Measurements from ENCODE around the gene CDH4. TPM values are rescaled to one million over a fixed set of nuclear protein-coding genes. Genes with fewer than 3 reads are reported as not detected.
"Not testable (repeated sequence)": the region's sequence is repeated elsewhere in the genome, so short reads cannot be mapped to it uniquely, and the experiment has no call there.

CDH4 gene
- total and polyA plus RNA-seq, 9 of the 15 experiments (the other 6 are each of a cell fraction or from before 2014, with no cell fraction given): 0.04 TPM; not detected in 8

DNA sequence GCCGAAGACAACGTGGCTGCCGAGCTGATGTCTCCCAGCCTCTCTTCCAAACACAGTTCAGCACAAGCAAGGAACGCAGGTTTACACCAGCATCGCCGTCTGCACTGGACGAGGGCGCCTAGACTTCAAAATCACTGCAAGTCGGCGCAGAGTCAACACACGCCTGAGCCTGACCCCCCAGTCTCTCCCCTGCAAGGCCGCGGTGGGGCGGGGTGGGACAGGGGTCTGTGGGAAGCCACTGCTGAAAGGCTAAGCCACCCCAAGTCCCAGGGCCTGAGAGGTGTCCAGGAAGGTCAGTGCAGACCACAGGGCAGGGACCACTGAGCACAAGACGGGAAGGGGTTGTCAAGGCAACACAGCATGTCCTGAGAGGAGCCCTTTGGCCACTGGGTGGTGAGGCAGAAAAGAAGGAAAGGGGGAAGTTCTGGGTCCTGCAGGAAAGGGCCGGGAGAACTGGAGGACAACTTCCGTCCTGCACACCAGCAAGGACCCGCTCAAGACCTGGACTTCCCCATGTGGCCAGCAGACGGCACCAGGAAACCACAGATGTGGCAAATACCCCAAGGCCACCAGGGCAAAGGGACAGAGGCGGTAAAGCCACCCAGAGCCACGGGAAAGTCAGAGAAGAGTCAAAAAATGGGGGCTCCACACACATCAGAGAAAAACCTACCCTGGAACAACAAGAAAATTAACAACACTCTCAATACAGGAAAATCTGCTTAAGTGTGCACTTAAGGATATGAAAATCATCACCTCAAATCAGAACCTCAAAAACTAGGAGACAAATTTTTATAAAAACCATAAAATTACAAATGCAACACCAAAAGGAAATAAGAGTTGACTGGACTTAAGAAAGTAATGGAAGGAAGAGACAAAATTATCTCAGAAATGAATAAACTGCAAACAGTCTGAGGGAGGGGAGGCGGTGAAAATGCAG lies 728.9 kb downstream of the CDH4 start (continued):
- TF ChIP-seq, protein P1, sequence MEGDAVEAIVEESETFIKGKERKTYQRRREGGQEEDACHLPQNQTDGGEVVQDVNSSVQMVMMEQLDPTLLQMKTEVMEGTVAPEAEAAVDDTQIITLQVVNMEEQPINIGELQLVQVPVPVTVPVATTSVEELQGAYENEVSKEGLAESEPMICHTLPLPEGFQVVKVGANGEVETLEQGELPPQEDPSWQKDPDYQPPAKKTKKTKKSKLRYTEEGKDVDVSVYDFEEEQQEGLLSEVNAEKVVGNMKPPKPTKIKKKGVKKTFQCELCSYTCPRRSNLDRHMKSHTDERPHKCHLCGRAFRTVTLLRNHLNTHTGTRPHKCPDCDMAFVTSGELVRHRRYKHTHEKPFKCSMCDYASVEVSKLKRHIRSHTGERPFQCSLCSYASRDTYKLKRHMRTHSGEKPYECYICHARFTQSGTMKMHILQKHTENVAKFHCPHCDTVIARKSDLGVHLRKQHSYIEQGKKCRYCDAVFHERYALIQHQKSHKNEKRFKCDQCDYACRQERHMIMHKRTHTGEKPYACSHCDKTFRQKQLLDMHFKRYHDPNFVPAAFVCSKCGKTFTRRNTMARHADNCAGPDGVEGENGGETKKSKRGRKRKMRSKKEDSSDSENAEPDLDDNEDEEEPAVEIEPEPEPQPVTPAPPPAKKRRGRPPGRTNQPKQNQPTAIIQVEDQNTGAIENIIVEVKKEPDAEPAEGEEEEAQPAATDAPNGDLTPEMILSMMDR (IDR thresholded peaks at IDR 0.05 in 2 of 3, conservative IDR thresholded peaks at IDR 0.05 in 1 of 3; ENCODE audit: insufficient read depth in 2 of 3, low read depth in 1 of 3, low read length in 3 of 3): peak; percentile 91 to 97 (median 94)
- TF ChIP-seq CC2D1A (IDR thresholded peaks at IDR 0.05) (peak; percentile 29; the same call in 1 of the 2 replicates), SMC3 (conservative IDR thresholded peaks at IDR 0.05; ENCODE audit: insufficient read depth, low read depth, low read length) (peak; percentile 86)

DNA sequence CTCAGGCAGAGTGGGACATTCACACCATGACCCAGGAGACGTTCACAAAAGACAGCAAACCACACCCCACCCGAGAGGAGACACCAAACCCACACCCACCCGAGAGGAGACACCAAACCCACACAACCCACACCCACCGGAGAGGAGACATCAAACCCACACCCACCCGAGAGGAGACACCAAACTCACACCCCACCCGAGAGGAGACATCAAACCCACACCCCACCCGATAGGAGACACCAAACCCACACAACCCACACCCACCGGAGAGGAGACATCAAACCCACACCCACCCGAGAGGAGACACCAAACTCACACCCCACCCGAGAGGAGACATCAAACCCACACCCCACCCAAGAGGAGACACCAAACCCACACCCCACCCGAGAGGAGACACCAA lies 729.6 kb downstream of the CDH4 start:
- in situ Hi-C loops (cut with MboI); H3K27ac ChIP-seq (ENCODE audit: extremely low read depth, low read depth, low read length); DNase-seq (ENCODE audit: extremely low read depth in 1 of 4, low spot score in 3 of 4); H2AFZ ChIP-seq (ENCODE audit: low read depth, low read length); H3K9me3 ChIP-seq (replicated peaks; ENCODE audit: control insufficient read depth, insufficient read depth, low read depth, low read length); POLR2A ChIA-PET; H3K9me1 ChIP-seq (ENCODE audit: control insufficient read depth, insufficient read depth, low read length); H3K27me3 ChIP-seq (ENCODE audit: control insufficient read depth in 2 of 2, insufficient read depth in 2 of 2, low read length in 2 of 2); H3K4me3 ChIP-seq; H4K20me1 ChIP-seq (replicated peaks; ENCODE audit: control insufficient read depth, insufficient read depth, low read length); H3K9ac ChIP-seq (ENCODE audit: insufficient read depth in 1 of 2, low read depth in 2 of 2, low read length in 2 of 2); CTCF ChIA-PET (ENCODE audit: low intra/inter-chr PET ratio); ATAC-seq; H3K79me2 ChIP-seq (ENCODE audit: control insufficient read depth, insufficient read depth, low read length); BruUV-seq (replicated peaks); H3K4me2 ChIP-seq (ENCODE audit: insufficient read depth, low read length): not testable (repeated sequence)
- 77% methylated on average over 8 of the region's 11 CpGs for WGBS (ENCODE audit: insufficient coverage, low coverage, missing lambda C conversion rate)
- FAIRE-seq: peak; percentile 70
- H3K36me3 ChIP-seq (ENCODE audit: control insufficient read depth, insufficient read depth, low read length): peaks cover 22% of the 10 kb centered on the region; the same call in 2 of the 3 replicates
- peaks cover 0 to 14% of the 10 kb centered on the region in 2 experiments; a peak in 1 of 5 replicates for H3K4me1 ChIP-seq (replicated peaks in 1 of 2; ENCODE audit: control insufficient read depth in 2 of 2, insufficient read depth in 2 of 2, low read length in 2 of 2)
- intact Hi-C loops (cut with micrococcal nuclease): loop anchor here (10.0 kb wide), 1 partner anchor 323 kb away; the partner anchor contains the start of gene ADRM1
